Activated CD4-positive, alpha-beta T cell treated with anti-CD3 and anti-CD28 coated beads, Interleukin-2, amount 10 ng/mL, durations not matched to agents 24 days and 14 days (primary cell): ENCODE results near the gene RHBDD1. TPM values are rescaled to one million over a fixed set of nuclear protein-coding genes. Genes with fewer than 3 reads are reported as not detected.
"Not testable (repeated sequence)": the region's sequence is repeated elsewhere in the genome, so short reads cannot be mapped to it uniquely, and the experiment has no call there.

Experiments
- DNase-seq: peaks from one replicate; pipeline ENCODE4 v3.0.0; 2022
- H3K27ac Mint-ChIP-seq: one replicate; pipeline ENCODE4 v1.8.0; 2022; ENCODE audit warnings: mild to moderate bottlenecking, mixed read lengths
- H3K27me3 Mint-ChIP-seq: one replicate; pipeline ENCODE4 v1.8.0; 2022; ENCODE audit warnings: mixed read lengths
- H3K36me3 Mint-ChIP-seq: one replicate; pipeline ENCODE4 v1.8.0; 2022; ENCODE audit warnings: low read depth, mild to moderate bottlenecking, mixed read lengths
- H3K4me1 Mint-ChIP-seq: one replicate; pipeline ENCODE4 v1.8.0; 2021; ENCODE audit warnings: mixed read lengths
- H3K4me3 Mint-ChIP-seq: one replicate; pipeline ENCODE4 v1.8.0; 2022; ENCODE audit warnings: mild to moderate bottlenecking, moderate library complexity, mixed read lengths
- H3K9me3 Mint-ChIP-seq: one replicate; pipeline ENCODE4 v1.8.0; 2021; ENCODE audit warnings: mixed read lengths
- intact Hi-C: fragments of 100-400 bp; cut with micrococcal nuclease; formaldehyde crosslinking; loops from one replicate; pipeline ENCODE4 v1.15.1; 2023
- total RNA-seq: library from RNA; stranded (reverse); gene quantifications from 2 replicates; pipeline ENCODE4 v1.2.3, GENCODE V29; 2022

The RHBDD1 gene
- total RNA-seq, 1 donor from 2014 or later: 41.3 TPM

GRCh38 chr2:226813148-226813701 is 22.6 kb upstream of the RHBDD1 start:
- peaks cover 26% of the 10 kb centered on the region for H3K27me3 Mint-ChIP-seq
- H3K9me3 Mint-ChIP-seq: peaks cover 3% of the 10 kb centered on the region
- H3K4me1 Mint-ChIP-seq: no peaks in the 10 kb centered on the region
- no peak overlapping the region for H3K4me3 Mint-ChIP-seq
- no peak overlapping the region for H3K27ac Mint-ChIP-seq
- H3K36me3 Mint-ChIP-seq: no peaks in the 10 kb centered on the region
- DNase-seq: no peak
- intact Hi-C loops: no loop called here

DNA sequence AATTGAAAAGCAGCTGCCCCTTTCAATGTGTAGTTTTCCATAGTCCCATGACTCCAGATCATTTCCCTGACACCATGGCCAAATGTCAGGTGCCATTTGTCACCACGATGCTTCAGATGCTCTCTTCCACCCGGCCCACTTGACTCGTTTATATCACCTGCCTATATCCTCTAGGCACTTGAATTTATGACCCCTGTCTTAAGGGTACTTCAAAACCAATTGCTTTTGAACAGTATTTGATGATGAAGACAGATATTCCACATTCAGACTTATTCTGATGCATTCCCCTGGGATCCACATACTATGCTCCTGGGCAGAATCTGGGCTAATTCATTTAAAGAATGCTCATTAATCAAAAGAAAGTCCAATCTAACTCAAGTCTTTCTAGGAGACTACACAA is 16.9 kb upstream of the RHBDD1 start:
- Mint-ChIP-seq H3K36me3 (no peaks in the 10 kb centered on the region), H3K9me3 (no peaks in the 10 kb centered on the region), H3K27ac (no peak overlapping the region), H3K27me3 (peaks cover 19% of the 10 kb centered on the region), H3K4me1 (no peaks in the 10 kb centered on the region), H3K4me3 (no peak overlapping the region)
- no peak for DNase-seq
- intact Hi-C loops: no loop called here

- intact Hi-C loops: no loop called here
- H3K4me3 Mint-ChIP-seq: no peak overlapping the region
- no peaks in the 10 kb centered on the region for H3K36me3 Mint-ChIP-seq
- H3K4me1 Mint-ChIP-seq: peaks cover 3% of the 10 kb centered on the region
- H3K27me3 Mint-ChIP-seq: no peaks in the 10 kb centered on the region
- H3K27ac Mint-ChIP-seq: no peak overlapping the region
- no peaks in the 10 kb centered on the region for H3K9me3 Mint-ChIP-seq
- DNase-seq: no peak
Observed at GRCh38 chr2:226825056-226825455, 10.8 kb upstream of the RHBDD1 start.

DNA sequence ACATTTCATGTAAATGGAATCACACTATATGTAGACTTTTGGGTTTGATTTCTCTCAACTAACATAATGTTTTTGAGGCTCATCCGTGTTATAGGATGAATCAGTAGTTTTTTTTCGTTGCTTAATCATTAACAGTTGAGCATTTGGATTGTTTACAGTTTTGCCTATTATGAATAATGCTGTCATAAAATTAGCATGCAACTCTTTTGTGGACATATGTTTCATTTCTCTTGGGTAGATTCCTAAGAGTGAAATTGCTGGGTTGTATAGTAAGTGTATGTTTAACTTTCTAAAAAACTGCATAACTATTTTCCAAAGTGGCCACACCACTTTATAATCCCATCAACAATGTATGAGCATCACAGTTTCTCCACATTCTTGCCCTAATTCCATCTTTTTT is 7.7 kb upstream of the RHBDD1 start:
- H3K9me3 Mint-ChIP-seq: peaks cover 3% of the 10 kb centered on the region
- no peak for DNase-seq
- H3K27me3 Mint-ChIP-seq: no peaks in the 10 kb centered on the region
- H3K4me3 Mint-ChIP-seq: no peak overlapping the region
- H3K27ac Mint-ChIP-seq: no peak overlapping the region
- peaks cover 14% of the 10 kb centered on the region for H3K4me1 Mint-ChIP-seq
- H3K36me3 Mint-ChIP-seq: peaks cover 18% of the 10 kb centered on the region
- intact Hi-C loops: no loop called here

DNA sequence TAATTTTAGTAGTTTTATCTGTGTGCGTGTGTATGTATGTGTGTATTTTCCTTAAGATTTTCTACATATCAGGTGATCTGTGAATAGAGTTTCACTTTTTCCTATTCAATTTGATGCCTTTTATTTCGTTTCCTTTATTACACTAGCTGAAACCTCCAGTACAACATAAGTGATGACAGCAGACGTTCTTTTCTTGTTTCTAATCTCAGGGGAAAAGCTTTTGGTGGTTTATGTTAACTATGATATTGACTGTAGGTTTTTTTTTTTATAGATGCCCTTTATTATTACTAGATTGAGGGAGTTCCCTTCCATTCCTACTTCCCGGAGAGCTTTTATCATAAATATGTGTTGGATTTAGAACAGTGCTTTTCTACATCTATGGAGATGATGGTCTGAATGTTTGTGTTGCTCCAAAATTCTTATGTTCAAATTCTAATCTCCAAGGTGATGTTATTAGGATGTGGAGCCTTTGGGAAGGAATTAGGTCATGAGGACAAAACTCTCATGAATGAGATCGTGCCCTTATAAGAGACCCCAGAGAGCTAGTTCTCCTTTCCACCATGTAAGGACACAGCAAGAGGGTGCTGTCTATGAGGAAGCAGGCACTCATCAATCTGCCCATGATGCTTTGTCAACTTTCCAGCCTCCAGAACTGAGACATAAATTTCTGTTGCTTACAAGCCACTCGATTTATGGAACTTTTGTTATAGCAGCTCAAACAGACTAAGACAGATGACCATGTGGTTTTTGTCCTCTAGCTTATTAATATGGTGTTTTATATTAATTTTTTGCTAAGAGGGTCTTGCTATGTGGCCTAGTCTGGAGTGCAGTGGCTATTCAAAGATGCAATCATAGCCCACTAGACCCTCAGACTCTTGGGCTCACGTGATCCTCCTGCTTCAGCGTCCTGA is 5.9 kb upstream of the RHBDD1 start:
- DNase-seq: no peak
- Mint-ChIP-seq H3K36me3 (peaks cover 27% of the 10 kb centered on the region), H3K27ac (no peak overlapping the region), H3K4me1 (peaks cover 25% of the 10 kb centered on the region), H3K27me3 (no peaks in the 10 kb centered on the region), H3K9me3 (peaks cover 3% of the 10 kb centered on the region), H3K4me3 (no peak overlapping the region)
- intact Hi-C loops: loop anchor here (10.0 kb wide), 1 partner anchor 75 kb away; no protein-coding TSS in a partner anchor

- peaks cover 3% of the 10 kb centered on the region for H3K9me3 Mint-ChIP-seq
- peaks cover 25% of the 10 kb centered on the region for H3K4me1 Mint-ChIP-seq
- H3K27ac Mint-ChIP-seq: no peak overlapping the region
- H3K4me3 Mint-ChIP-seq: no peak overlapping the region
- no peaks in the 10 kb centered on the region for H3K27me3 Mint-ChIP-seq
- peaks cover 27% of the 10 kb centered on the region for H3K36me3 Mint-ChIP-seq
- intact Hi-C loops: loop anchor here (10.0 kb wide), 1 partner anchor 74 kb away; no protein-coding TSS in a partner anchor
- no peak for DNase-seq
Observed at GRCh38 chr2:226831266-226831665, 4.6 kb upstream of the RHBDD1 start.

- no peak for DNase-seq
- no peak overlapping the region for H3K27ac Mint-ChIP-seq
- intact Hi-C loops: loop anchor here (10.0 kb wide), 1 partner anchor 73 kb away; no protein-coding TSS in a partner anchor
Observed at GRCh38 chr2:226832061-226832460, 3.8 kb upstream of the RHBDD1 start.

DNA sequence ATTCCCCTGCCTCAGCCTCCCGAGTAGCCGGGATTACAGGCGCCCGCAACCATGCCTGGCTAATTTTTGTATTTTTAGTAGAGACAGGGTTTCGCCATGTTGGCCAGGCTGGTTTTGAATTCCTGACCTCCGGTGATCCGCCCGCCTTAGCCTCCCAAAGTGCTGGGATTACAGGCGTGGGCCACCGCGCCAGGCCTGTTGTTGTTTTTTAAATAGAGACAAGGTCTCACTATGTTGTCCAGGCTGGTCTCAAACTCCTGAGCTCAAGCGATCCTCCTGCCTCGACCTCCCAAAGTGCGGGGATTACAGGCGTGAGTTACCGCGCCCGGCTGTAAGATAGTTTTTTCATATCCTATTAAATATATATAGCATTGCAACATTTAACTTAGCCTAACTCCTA is 974 bp upstream of the RHBDD1 start:
- peaks cover 38% of the 10 kb centered on the region for H3K36me3 Mint-ChIP-seq
- H3K27ac Mint-ChIP-seq: peak overlapping the region; percentile 97
- DNase-seq: peak; percentile 55
- not testable (repeated sequence) for H3K27me3 Mint-ChIP-seq, H3K9me3 Mint-ChIP-seq
- H3K4me3 Mint-ChIP-seq: peak overlapping the region; percentile 95
- intact Hi-C loops: loop anchor here (1.0 to 10.0 kb wide), 5 partner anchors 36 to 1908 kb away; partner anchors contain the start of gene IRS1
- peaks cover 48% of the 10 kb centered on the region for H3K4me1 Mint-ChIP-seq

More at GRCh38 chr2:226832061-226832460, 3.8 kb upstream of the RHBDD1 start:
- peaks cover 28% of the 10 kb centered on the region for H3K4me1 Mint-ChIP-seq
- H3K9me3 Mint-ChIP-seq: peaks cover 3% of the 10 kb centered on the region
- peaks cover 27% of the 10 kb centered on the region for H3K36me3 Mint-ChIP-seq
- no peak overlapping the region for H3K4me3 Mint-ChIP-seq
- no peaks in the 10 kb centered on the region for H3K27me3 Mint-ChIP-seq

- DNase-seq: no peak
- H3K9me3 Mint-ChIP-seq: peaks cover 6% of the 10 kb centered on the region
- intact Hi-C loops: loop anchor here (1.0 to 10.0 kb wide), 5 partner anchors 36 to 1908 kb away; partner anchors contain the start of gene IRS1
- H3K27ac Mint-ChIP-seq: peak overlapping the region; percentile 97
- peaks cover 43% of the 10 kb centered on the region for H3K36me3 Mint-ChIP-seq
- H3K4me1 Mint-ChIP-seq: peaks cover 53% of the 10 kb centered on the region
- H3K27me3 Mint-ChIP-seq: no peaks in the 10 kb centered on the region
- peak overlapping the region; percentile 95 for H3K4me3 Mint-ChIP-seq
Observed at GRCh38 chr2:226835420-226835795, 446 bp upstream of the RHBDD1 start.

GRCh38 chr2:226836548-226836885 is 663 bp downstream of the RHBDD1 start:
- Mint-ChIP-seq H3K4me3 (peak overlapping the region; percentile 95), H3K36me3 (peaks cover 41% of the 10 kb centered on the region), H3K27ac (peak overlapping the region; percentile 97), H3K27me3 (no peaks in the 10 kb centered on the region), H3K4me1 (peaks cover 55% of the 10 kb centered on the region), H3K9me3 (peaks cover 3% of the 10 kb centered on the region)
- intact Hi-C loops: loop anchor here (1.0 to 10.0 kb wide), 6 partner anchors 45 to 1909 kb away; no protein-coding TSS in a partner anchor
- DNase-seq: no peak

DNA sequence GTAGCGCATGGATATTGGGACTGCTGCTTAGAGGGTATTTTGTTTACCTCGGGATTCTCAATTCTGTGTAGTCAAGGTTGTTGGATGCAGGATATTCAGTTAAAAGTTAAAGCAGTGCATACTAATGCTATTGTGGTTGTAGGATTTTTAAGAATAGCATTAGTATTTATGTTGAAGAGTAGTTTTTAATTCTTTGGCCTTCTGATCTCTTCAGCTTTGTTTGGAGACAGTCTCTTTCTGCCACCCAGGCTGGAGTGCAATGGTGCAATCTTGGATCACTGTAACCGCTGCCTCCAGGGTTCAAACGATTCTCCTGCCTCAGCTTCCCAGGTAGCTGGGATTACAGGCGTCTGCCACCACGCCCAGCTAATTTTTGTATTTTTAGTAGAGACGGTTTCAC is 1.5 kb downstream of the RHBDD1 start:
- Mint-ChIP-seq H3K27ac (peak overlapping the region; percentile 97), H3K4me3 (peak overlapping the region; percentile 95), H3K4me1 (peaks cover 51% of the 10 kb centered on the region), H3K9me3 (peaks cover 3% of the 10 kb centered on the region), H3K27me3 (no peaks in the 10 kb centered on the region), H3K36me3 (peaks cover 42% of the 10 kb centered on the region)
- intact Hi-C loops: loop anchor here (2.0 to 10.0 kb wide), 4 partner anchors 67 to 1910 kb away; no protein-coding TSS in a partner anchor
- no peak for DNase-seq

- Mint-ChIP-seq H3K27me3 (no peaks in the 10 kb centered on the region), H3K27ac (peak overlapping the region; percentile 97), H3K36me3 (peaks cover 46% of the 10 kb centered on the region), H3K4me3 (peak overlapping the region; percentile 95), H3K9me3 (peaks cover 3% of the 10 kb centered on the region), H3K4me1 (peaks cover 51% of the 10 kb centered on the region)
- DNase-seq: no peak
- intact Hi-C loops: loop anchor here (2.0 to 10.0 kb wide), 4 partner anchors 67 to 1911 kb away; no protein-coding TSS in a partner anchor
Observed at GRCh38 chr2:226837787-226838603, 2.1 kb downstream of the RHBDD1 start.

GRCh38 chr2:226838722-226839121 is 2.9 kb downstream of the RHBDD1 start:
- Mint-ChIP-seq H3K27ac (peak overlapping the region; percentile 68), H3K9me3 (peaks cover 3% of the 10 kb centered on the region), H3K36me3 (peaks cover 50% of the 10 kb centered on the region), H3K4me3 (peak overlapping the region; percentile 95), H3K4me1 (peaks cover 52% of the 10 kb centered on the region), H3K27me3 (no peaks in the 10 kb centered on the region)
- no peak for DNase-seq
- intact Hi-C loops: loop anchor here (5.0 to 10.0 kb wide), 2 partner anchors 66 to 1911 kb away; no protein-coding TSS in a partner anchor
